ENCODE results near the gene GNAI2.
"Not testable (repeated sequence)": the region's sequence is repeated elsewhere in the genome, so short reads cannot be mapped to it uniquely, and the experiment has no call there.

GNAI2 gene

DNA sequence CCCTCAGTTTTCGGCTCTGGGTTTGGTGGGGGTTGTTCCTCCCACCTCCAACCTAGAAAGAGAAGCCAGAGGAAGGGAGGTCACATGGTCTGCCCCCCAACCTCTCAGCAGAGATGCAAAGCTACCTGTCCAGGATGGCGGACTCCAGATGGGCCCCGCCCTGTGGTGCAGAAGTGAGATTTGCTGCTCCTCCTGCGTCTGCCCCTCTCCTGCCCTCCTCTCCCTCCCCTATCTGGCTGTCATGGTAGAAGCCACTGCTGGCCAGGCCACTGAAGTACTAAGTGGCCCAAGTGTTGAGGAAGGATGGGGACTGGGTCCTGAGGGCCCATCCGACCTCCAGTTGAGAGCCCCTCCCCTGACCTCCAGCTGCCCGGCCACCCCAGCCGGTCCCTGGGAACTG, 30.8 kb downstream of the GNAI2 start:
- no peak for DNase-seq

DNA sequence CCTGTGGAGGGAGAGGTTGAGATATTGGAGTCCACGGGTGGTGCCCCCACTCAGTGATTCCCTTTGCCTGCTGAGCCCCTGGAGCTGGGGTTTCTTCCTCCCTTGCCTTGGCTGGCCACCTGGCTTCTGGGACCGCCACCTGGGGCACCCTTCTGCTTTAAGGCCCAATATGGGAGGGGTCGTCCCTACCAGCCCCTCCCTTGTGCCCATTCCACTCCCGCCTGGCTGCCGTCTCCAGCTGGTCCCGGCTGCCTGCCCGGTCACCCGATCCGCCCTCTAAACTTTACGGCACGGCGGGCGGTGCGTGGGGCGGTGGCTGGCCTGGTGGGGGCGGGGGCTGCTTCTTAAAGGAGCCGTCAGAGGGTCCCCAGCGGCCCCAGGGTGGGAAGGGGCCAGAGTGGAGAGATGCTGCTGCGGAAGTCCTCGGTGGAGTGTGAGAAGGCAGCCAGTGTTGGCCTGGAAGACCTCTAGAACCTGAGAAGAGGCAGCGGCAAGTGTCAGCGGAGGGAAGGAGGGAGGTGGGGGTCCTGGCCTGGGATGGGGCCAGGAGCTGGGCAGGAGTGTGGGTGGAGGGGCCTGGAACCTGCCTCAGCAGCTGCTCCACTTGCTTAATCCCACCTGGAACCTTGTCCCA, 31.4 kb downstream of the GNAI2 start:
- no peak for DNase-seq

DNA sequence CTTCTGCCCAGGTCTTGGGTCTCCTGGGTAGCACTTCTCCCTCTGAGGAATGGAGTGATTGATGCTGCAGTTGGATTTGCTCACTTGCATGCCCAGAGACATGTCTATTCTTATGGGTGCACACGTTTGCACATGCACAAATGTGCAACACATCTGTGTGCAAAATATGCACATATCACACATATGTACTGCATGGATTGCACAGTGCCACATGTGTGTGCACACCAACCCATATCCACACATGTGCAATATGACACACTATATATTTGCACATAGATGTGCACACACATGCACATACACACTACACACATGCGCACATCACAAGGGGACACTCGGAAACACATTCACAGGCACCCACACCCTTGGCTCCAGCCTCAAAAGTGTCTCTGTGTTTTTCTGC, 32.3 kb downstream of the GNAI2 start:
- DNase-seq = no peak

DNA sequence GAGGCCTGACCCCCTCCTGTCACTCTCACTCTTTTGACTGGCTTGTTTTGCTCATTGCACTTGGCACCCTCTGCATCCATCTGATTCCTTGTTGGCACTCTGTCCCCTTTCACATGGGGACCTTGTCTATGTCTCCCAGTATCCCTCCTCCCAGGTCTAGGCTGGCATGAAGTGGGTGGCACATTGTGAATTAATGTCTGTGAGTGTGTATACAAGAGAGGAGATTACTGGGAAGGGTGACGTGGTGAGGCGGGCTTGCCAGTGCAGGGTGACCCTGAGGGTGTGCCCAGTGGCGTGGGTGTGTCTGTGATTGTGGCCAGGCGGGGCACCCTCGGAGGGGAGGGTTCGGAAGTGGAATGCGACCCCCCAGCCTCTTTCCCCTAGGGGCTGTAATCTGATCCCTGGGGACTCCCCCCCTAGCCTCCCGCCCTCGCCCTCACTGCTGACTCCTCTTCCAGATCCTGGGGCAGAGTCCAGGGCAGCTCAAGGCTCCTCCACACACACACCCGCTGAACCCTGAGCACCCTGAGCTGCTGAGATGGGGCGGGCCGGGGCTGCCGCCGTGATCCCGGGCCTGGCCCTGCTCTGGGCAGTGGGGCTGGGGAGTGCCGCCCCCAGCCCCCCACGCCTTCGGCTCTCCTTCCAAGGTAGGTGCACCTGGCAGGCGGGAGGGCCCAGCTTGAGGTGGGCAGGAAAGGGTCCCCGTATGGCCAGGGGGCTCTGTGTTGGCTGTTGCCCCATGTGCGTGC, 32.9 kb downstream of the GNAI2 start, which contains the start of gene SEMA3B:
SEMA3B (plus strand) TSS at position 445 of the 749 bp plus-strand sequence; CDS start at position 539, 94 bp downstream.
- no peak for DNase-seq

DNA sequence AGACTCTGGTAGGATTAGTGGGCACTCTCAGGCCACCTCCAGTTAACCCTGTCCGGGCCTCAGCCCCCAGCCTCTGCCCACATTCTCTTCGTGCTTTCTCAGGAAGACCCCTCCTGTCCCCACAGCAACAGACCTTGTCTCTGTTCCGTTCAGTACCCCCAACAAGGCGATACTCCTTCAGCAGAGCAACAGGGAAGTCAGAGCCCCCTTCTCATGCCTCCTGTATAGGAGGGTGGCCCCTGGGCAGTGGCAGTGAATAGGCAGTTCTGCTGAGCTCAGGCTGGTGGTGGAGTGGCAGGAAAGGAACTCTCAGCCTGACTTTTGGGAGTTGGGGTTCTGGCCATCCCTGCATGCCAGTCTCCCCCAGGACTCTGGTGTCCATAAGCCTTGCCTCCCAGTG, 33.5 kb downstream of the GNAI2 start:
- no peak for DNase-seq

DNA sequence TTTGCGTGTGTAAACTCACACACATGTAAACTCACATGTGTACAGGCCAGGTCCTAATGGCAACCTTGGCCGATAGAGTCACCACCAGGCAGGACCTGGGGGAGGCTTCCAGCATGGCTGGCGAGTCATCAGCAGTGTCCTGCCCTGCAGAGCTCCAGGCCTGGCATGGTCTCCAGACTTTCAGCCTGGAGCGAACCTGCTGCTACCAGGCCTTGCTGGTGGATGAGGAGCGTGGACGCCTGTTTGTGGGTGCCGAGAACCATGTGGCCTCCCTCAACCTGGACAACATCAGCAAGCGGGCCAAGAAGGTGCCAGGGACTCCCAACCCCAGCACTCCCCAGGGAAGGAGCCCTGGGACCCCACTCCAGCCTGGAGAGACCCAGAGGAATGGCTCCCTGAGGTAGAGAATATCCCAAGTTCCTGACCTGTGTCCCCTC, 34.0 kb downstream of the GNAI2 start:
- DNase-seq = no peak

DNA sequence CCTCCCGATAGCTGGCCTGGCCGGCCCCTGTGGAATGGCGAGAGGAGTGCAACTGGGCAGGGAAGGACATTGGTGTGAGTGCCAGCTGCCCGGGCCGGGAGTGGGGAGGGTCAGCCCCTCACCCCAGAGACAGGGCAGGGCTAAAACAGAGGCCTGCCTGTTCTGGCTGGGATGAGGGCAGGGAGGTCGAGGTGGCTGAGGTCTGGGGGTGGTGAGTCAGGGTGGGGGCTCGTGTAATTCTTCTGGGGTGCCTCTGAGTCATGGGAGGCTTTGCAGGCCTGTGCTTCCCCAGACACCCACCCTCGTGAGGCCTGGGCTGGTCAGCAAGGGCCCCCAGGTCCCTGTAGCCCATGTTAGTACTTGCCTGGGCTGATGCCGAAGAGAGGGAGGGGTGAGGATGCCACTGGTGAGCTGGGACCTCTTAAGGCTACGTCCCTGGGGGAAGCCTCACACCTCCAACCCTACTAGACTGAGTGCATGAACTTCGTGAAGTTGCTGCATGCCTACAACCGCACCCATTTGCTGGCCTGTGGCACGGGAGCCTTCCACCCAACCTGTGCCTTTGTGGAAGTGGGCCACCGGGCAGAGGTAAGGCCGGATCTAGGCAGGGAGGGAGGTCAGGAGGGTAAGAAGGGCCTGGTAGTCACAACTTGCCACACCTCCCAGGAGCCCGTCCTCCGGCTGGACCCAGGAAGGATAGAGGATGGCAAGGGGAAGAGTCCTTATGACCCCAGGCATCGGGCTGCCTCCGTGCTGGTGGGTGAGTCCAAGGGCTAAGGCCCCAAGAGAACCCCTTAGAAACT, 34.6 kb downstream of the GNAI2 start:
- DNase-seq = no peak

DNA sequence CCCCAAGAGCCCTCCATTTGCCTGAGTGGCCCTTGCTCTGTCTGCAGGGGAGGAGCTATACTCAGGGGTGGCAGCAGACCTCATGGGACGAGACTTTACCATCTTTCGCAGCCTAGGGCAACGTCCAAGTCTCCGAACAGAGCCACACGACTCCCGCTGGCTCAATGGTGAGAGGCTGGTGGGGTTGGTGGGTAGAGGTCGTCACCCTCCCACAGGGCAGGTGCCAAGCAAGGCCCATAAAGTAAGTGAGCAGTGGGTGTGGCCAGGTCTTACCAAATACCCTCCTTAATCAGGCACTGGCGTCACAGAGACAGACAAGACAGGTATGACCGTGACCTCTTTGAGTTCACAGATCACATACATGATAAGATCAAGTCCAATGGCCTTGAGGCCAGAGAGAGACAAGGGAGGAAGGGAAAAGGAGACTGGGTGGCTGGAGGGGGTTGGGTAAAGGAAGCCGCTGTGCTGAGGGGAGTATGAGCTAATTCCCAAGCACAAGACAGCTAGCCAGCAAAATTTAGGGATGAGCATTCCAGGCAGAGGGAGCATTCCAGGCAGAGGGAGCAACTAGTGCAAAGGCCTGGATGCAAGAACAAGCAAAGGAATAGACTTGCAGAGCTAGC, 35.4 kb downstream of the GNAI2 start:
- DNase-seq = no peak

DNA sequence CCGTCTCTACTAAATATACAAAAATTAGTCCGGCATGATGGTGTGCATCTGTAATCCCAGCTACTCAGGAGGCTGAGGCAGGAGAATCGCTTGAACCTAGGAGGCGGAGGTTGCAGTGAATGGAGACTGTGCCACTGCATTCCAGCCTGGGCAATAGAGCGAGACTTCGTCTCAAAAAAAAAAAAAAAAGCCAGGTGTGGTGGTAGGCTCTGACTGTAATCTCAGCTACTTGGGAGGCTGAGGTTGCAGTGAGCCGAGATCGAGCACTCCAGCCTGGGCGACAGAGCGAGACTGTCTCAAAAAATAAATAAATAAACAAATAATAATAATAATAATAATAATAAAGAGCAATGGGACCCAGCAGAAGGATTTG, 36.5 kb downstream of the GNAI2 start:
- not testable (repeated sequence) for DNase-seq

DNA sequence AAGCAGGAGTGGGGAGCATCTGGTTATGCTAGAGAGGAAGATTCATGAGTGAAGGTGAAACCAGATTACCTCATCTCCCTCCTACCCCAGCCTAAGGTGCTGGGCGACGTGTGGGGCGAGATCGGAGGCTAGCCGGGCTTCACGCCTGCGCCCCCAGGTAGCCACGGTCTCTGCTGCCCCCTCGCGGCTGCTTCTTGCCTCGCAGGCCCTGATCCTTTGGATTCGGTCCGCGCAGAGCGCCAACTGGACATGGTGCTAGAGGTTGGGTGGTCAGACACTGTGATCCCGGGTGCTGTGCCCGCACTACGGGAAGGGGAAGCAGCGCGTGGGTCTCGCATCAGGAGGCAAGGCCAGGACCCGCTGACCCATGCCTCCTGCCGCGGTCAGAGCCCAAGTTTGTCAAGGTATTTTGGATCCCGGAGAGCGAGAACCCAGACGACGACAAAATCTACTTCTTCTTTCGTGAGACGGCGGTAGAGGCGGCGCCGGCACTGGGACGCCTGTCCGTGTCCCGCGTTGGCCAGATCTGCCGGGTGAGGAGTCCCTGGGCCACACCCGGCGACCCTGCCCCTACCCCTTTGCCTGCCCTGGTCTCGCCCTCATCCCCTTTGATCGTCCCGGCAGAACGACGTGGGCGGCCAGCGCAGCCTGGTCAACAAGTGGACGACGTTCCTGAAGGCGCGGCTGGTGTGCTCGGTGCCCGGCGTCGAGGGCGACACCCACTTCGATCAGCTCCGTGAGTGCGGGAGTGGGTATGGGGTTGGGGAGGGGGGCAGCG, 37.1 kb downstream of the GNAI2 start:
- DNase-seq = peak; percentile 57

DNA sequence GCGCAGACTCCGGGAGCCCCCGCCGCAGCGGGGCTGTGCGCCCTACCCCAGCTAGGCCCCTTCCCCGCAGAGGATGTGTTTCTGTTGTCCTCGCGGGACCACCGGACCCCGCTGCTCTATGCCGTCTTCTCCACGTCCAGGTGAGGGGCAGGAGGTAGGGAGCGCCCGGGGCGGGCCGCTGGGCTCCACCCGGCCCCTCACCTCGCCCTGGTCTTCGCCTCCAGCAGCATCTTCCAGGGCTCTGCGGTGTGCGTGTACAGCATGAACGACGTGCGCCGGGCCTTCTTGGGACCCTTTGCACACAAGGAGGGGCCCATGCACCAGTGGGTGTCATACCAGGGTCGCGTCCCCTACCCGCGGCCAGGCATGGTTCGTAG, 37.7 kb downstream of the GNAI2 start:
- no peak for DNase-seq

DNA sequence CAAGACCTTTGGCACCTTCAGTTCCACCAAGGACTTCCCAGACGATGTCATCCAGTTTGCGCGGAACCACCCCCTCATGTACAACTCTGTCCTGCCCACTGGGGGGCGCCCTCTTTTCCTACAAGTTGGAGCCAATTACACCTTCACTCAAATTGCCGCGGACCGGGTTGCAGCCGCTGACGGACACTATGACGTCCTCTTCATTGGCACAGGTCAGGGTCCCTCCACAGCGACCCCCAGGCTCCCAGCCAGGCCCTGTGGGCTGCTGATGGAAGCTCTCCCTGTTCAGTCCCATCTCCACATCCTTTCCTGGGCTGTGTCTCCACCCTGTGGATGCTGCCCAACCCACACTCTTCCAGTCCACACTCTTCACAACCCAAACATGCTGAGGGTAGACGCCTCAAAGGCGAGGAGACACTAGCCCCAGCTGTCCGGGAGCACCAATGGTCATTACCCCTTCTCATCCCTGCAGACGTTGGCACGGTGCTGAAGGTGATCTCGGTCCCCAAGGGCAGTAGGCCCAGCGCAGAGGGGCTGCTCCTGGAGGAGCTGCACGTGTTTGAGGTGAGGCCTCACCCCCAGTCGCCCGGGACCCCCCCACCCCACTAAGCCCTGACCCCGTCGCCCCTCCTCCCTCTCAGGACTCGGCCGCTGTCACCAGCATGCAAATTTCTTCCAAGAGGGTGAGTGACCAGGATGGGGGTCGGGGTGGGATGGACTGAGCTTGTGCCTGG, 38.5 kb downstream of the GNAI2 start:
- DNase-seq = no peak

DNA sequence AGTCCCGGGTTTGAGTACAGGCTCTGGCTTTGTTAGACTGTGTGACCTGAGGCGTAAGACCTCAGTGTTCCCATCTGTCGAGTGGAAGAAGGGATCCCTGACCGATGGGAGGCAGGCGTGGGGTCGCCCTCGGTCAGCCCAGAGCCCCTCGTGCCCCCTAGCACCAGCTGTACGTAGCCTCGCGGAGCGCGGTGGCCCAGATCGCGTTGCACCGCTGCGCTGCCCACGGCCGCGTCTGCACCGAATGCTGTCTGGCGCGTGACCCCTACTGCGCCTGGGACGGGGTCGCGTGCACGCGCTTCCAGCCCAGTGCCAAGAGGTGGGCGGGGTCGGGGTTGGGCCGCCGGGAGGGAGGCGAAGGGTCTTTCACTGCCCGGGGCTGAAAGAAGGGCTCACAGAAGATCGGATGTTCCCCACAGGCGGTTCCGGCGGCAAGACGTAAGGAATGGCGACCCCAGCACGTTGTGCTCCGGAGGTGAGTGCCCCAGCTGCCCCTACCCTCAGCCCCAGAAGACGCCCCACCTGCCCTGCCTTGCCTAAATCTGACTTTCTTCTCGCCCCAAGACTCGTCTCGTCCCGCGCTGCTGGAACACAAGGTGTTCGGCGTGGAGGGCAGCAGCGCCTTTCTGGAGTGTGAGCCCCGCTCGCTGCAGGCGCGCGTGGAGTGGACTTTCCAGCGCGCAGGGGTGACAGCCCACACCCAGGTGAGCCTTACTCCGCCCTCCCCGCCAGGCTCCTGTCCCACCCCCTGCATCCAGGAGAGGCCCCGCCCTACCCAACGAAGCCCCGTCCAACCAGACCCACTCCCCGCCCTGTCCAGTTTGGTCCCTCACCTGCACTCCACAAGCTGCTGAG, 39.4 kb downstream of the GNAI2 start:
- no peak for DNase-seq

DNA sequence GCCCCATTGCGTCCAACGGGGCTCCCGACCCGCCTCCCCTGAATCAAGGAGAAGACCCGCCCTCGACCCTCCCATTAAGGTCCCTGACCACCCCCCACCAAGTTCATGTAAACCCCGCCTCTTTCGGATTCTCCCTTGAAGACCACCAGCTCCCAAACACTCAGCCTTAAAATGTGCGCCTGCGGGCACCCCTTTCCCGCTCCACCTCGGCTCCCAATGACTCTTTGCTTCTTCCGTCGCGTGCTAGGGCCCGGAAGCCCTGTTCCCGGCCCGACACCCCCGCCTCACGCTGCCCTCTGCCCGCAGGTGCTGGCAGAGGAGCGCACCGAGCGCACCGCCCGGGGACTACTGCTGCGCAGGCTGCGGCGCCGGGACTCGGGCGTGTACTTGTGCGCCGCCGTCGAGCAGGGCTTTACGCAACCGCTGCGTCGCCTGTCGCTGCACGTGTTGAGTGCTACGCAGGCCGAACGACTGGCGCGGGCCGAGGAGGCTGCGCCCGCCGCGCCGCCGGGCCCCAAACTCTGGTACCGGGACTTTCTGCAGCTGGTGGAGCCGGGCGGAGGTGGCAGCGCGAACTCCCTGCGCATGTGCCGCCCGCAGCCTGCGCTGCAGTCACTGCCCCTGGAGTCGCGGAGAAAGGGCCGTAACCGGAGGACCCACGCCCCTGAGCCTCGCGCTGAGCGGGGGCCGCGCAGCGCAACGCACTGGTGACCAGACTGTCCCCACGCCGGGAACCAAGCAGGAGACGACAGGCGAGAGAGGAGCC, 40.2 kb downstream of the GNAI2 start:
- DNase-seq = no peak

DNA sequence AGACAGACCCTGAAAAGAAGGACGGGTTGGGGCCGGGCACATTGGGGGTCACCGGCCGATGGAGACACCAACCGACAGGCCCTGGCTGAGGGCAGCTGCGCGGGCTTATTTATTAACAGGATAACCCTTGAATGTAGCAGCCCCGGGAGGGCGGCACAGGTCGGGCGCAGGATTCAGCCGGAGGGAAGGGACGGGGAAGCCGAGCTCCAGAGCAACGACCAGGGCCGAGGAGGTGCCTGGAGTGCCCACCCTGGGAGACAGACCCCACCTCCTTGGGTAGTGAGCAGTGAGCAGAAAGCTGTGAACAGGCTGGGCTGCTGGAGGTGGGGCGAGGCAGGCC, 40.7 kb downstream of the GNAI2 start:
- no peak for DNase-seq

DNA sequence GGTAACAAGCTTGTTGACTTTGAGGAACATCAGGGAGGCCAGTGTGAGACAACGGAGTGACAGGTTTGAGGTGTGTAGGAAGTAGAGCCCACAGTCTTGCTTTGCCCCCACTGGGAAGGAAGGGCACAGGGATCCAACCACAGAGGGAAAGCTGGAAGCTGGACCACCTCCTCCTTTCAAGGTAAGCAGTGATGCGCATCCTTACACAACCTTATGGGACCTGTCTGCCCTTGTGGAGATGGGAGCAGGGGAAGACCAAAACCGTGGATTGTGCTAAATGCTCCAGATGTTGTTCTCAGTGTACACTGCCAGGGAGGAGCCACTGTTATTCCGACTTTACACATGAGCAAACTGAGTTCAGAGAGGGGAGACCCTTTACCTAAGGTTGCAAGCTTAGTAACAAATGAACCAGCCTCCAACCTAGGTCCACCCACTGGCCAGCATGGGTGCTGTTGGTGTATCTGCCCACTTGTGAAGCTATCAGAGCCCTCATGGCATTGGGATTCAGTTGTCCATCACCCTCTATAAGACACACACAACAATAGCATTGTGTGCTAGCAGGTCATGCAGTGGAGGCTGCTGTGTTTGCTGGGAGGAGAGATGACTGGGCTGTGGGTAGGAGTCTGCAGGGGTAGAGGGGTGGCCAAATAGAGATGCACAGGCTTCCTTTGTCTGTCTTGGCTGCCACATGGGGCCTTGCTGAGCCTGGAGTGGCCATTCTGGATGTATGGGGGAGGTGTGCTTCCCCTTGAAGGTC, 42.3 kb downstream of the GNAI2 start:
- no peak for DNase-seq

DNA sequence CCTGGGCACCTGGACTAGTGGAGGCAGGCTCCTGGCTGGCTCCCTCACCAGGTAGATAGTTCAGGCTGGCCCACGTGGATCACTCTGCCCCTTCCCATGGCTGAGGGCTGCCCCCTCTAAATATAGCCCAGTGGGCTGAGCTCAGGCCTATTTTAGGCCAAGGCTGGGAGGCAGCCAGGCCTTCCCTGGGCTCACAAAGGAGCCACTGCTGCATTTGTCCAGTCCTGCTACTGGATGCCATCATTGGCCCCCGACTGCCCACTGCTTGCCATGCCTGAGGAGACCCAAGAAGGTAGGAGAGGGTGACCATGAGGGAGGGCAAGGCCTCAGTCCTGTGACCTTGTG, 42.8 kb downstream of the GNAI2 start, which contains the start of gene LSMEM2:
LSMEM2 (plus strand) TSS at position 208 of the 345 bp plus-strand sequence; CDS start at position 235, 27 bp downstream.
- no peak for DNase-seq

DNA sequence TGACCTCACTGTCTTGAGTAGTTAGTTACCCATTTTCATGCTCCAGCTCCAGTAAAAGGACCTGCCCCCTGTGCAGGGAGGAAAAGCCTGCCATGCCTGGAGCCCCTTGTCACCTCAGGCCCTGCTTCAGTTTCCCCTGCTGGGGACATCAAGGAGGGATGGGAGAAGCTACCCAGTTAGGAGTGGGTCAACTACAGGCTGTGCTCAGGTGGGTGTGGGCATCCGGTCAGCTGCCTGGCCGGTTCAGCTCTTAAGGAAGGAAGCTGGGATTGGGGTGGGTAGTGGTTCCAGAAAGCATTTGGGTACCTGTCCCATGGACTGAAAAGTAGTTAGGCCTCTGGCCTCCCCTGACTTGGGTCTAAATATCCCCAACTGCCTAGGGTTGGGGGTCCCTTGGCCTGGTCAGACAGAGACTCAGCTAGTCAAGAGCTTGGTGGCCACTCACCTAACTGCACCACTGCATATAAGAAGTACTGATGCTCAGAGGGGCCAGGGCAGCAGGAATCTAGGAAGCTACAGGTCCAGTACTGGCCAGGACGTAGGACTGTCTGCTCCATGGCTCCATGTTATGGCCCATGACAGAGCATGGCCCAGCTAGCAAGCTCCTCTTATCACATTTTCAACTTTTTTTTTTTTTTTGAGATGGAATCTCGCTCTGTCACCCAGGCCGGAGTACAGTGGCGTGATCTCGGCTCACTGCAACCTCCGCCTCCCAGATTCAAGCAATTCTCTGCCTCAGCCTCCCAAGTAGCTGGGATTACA, 43.4 kb downstream of the GNAI2 start:
- DNase-seq = no peak

DNA sequence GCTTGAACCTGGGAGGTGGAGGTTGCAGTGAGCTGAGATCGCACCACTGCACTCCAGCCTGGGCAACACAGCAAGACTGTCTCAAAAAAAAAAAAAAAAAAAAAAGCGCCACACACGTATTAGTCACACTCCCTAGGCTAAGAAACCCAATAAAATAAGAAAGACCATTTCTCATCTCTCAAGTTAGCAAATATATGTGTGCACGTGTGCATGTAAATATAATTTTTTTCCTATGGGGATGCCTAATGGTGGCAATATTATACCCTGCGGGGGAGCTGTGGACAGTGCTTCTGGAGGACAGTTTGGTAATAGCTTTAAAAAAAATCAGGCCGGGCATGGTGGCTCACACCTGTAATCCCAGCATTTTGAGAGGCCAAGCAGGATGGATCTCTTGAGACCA, 48.1 kb downstream of the GNAI2 start:
- DNase-seq = not testable (repeated sequence)

Measured in NCI-H1092 (cell line).